C4-2B (cell line): Measurements from ENCODE around the gene POMT1.

Source experiments
- ZFX ChIP-seq: fragments of 450-650 bp; IDR thresholded peaks from 2 replicates; pipeline ENCODE4 v1.6.1; 2017
- TF ChIP-seq, protein P1 (sequence below): fragments of 450-650 bp; conservative IDR thresholded peaks from 2 replicates; pipeline ENCODE4 v1.5.1; 2017; ENCODE audit warnings: mild to moderate bottlenecking

DNA sequence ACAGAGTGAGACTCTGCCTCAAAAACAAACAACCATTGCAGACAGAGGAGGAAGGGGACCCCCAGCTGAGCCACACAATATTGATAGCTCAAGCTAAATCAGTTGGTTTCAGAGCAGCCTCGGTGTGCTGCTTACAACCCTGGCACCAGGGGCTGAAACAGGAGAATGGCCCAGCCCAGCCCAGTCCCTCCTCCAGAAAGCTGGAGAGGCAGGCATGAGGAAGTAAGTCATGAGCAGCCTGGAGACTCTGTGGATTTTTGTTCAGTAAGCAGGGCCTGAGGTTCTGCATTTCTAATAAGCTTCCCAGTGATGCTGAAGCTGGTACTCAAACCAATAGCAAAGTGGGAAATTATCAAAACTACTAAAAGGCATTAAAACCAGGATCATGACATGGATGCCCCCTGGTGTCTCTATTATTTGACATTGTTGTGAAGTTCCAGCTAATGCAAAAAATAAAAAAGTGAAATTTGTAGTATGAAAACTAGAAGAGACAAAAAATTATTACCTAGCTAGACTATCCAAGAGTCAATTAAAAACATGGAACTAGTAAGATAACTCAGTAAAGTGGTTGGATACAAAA lies 56.8 kb downstream of the POMT1 start:
- TF ChIP-seq, protein P1, sequence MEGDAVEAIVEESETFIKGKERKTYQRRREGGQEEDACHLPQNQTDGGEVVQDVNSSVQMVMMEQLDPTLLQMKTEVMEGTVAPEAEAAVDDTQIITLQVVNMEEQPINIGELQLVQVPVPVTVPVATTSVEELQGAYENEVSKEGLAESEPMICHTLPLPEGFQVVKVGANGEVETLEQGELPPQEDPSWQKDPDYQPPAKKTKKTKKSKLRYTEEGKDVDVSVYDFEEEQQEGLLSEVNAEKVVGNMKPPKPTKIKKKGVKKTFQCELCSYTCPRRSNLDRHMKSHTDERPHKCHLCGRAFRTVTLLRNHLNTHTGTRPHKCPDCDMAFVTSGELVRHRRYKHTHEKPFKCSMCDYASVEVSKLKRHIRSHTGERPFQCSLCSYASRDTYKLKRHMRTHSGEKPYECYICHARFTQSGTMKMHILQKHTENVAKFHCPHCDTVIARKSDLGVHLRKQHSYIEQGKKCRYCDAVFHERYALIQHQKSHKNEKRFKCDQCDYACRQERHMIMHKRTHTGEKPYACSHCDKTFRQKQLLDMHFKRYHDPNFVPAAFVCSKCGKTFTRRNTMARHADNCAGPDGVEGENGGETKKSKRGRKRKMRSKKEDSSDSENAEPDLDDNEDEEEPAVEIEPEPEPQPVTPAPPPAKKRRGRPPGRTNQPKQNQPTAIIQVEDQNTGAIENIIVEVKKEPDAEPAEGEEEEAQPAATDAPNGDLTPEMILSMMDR, result no peak
- no peak for TF ChIP-seq ZFX
